SW 1271 (cell line): Measurements from ENCODE around the gene UBE2E1.
"Not testable (repeated sequence)": the region's sequence is repeated elsewhere in the genome, so short reads cannot be mapped to it uniquely, and the experiment has no call there.

Experiments
- DNase-seq, 2 experiments: peaks; one replicate each; lab custom pipeline; 2025; lab: John Stamatoyannopoulos, UW

UBE2E1 gene

DNA sequence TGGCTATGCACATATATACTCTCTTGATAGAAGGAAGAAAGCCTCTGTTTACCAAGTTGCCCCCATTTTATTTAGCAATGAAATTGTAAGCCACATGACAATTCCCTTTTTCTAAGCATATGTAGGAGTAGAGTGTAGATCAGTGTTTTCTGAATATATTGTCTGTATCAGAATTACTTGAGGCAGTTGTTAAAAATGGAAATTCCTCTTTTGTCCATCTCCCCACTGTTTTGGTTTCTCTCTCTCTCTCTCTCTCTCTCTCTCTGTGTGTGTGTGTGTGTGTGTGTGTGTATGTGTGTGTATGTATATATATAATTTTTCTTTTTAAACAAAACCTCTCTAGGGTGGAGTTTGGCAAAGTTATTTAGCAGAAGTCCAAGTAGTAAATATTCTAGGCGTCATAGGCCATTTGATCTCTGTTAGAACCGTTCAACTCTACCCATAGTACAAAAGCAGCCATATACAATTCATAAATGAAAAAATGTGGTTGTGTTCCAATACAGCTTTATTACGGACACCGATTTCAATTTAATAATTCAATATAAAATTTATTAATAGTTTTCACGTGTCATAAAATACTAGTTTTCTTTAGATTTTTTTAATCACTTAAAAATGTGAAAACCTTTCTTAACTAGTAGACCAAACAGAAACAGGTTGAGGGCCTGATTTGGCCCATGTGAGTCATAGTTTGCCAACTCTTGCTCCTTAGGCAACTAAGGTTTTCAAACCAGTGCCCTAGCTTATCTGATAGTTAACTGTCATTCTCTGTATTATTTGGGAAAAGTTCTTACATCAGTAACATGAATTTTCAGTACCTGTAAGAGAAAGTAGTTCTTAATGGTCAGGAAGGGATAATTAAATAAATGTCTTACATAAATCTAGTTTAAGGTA is 39.8 kb downstream of the UBE2E1 start:
- DNase-seq, result no peak

GRCh38 chr3:23849462-23849861 is 43.7 kb downstream of the UBE2E1 start:
- not testable (repeated sequence) for DNase-seq

DNA sequence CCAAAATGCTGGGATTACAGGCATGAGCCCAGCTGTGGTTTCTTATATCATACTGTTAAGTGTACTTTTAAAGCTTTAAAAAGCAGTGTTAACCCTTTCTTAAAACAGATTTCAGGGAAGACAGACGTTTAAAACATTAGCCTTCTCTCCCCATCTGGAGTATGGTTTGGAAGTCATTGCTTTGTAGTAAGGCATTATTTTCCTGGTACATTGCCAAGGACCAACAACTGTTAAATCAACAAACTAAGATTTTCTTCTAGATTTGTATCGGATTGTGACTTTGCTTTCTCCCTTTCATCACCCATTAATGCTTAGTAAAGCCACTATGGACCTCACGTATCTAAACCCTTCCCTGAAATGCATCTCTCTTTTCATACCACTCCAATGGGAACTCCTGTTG is 50.5 kb downstream of the UBE2E1 start:
- DNase-seq, result no peak

DNA sequence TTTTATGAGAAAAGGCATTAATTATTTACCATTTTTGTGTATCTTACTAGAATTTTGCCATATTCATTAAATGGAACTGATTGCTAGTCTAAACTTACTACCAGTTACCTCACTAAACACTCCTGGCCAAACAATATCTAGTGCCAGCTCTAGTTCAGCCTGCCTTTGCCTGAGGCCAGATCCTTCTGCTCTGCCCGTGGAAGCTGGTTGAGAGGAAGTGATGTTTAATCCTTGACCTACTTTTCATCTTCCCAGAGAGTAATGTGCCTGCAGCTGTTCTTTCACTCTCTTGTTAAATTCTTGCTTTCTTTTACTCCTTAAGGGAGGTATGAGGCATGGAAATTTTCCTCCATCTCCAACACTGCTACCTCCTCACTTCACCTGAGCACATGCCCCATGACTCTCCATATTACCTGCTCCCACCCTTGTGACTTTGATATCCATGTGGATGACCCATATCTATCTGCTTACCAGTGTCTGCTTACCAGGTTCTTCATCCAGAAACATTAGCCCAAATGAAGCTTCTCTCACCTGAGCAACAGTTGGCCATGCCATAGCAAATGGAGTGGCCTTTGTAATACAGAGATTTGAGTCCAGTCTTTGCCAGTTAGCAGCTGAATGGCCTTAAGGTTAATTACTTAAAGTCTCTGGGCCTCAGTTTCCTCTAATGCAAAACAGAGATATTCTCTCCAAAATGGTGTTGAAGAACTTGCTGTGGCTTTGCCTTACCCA is 53.4 kb downstream of the UBE2E1 start:
- peak in 1 of 2 experiments; percentile 30 for DNase-seq

DNA sequence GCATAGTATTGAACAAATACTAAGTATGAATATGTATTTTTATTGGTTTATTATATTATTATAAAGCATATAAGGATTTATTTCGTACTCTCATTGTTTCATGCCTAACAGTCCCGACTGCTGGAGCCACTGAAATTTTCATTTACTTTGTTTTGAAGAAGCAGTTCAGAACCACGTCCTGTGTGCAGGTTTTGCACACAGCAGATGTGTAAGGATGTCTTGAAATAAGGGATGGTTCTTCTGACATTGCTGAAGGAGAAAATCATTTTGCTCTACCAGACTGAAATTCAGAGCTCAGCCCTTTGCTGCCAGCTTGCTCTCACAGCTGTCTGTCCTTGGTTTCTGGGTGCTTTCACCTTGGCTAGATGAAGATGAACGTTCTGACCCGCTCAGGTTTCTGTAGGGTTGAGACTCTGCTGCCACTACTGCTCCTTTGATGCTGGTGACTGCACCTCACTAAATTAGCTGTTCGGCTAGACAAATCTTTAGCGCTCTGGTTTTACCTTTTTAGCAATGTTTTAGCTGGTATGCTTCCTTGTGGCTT is 54.2 kb downstream of the UBE2E1 start:
- DNase-seq, result no peak

DNA sequence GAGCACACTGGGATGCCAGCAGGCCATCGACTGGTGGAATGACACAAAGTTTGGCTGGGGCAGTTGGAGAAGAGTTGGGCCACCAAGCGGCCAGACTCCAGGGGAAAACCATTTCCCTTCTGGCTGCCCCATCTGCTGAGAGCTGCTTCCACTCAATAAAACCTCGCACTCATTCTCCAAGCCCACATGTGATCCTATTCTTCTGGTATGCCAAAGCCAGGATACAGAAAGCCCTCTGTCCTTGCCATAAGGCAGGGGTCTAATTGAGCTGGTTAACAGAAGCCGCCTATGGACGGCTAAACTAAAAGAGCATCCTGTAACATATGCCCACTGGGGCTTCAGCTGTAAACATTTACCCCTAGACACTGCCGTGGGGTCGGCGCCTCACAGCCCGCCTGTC is 55.9 kb downstream of the UBE2E1 start:
- no peak for DNase-seq

GRCh38 chr3:23863060-23863459 is 57.3 kb downstream of the UBE2E1 start:
- no peak for DNase-seq

GRCh38 chr3:23864931-23865330 is 59.2 kb downstream of the UBE2E1 start:
- no peak for DNase-seq

DNA sequence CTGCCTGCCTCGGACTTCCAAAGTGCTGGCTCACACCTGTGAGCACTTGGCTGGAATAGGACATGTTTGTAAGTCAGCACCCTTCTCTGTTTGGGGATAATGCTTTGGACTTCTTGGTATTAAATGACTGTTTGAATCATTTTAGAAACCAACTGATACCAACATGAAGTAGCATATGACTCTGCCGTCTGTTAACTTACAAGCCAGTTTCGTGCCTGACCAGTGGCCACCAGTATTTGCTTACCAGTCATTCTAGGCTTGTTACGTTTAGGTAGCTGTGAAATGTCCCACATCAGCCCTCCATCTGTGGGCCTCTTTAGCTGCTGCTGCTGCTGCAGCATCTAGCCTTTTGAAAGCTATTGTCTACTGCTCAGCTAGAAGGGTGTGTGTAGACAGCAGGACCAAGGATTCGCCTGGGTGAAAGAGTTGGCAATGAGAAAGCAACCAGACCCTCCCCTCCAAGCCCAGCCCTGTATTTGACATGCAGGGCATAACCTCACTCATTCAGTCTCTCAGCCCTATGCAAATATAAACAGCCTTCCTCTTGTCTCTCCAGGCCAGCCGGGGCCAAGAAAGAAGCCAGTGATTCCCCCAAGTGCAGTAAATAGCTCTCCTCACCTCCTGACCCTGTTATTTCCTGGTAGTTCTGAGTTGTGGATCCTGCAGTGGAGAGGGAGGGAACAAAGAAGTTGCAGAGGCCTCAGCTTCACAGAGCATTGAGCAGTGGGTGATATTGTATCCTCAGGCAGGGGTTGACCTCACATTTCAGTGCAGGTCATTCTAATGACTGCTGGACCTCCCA is 60.0 kb downstream of the UBE2E1 start:
- DNase-seq, result peak in 1 of 2 experiments; percentile 19

GRCh38 chr3:23867400-23867799 is 61.6 kb downstream of the UBE2E1 start:
- no peak for DNase-seq

GRCh38 chr3:23867838-23868237 is 62.1 kb downstream of the UBE2E1 start:
- no peak for DNase-seq

- DNase-seq, result no peak
These were observed 64.4 kb downstream of the UBE2E1 start for GRCh38 chr3:23869977-23870662.

- not testable (repeated sequence) for DNase-seq
These were observed 64.9 kb downstream of the UBE2E1 start for GRCh38 chr3:23870663-23871043.

GRCh38 chr3:23871361-23871760 is 65.6 kb downstream of the UBE2E1 start:
- DNase-seq, result not testable (repeated sequence)

GRCh38 chr3:23872330-23872729 is 66.6 kb downstream of the UBE2E1 start:
- no peak for DNase-seq

DNA sequence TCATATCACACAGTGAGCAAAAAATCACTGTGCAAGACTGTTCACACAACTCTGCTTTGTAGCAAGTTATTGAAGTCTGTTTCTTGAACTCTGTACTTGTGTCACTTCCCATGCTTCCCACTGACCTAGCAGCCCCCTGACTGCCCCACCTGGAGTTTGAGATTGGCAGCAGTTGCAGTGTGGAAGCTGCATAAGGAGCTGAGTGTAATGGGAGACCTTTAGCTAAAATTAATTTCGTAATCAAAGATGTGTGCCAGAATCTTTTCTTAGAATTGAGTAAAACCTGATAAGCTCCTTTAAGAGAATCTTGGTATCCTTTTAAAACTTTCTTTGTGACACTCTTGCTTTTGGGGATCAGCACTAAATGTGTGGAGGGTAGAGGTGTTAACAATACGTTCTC is 68.2 kb downstream of the UBE2E1 start:
- DNase-seq, result no peak

DNA sequence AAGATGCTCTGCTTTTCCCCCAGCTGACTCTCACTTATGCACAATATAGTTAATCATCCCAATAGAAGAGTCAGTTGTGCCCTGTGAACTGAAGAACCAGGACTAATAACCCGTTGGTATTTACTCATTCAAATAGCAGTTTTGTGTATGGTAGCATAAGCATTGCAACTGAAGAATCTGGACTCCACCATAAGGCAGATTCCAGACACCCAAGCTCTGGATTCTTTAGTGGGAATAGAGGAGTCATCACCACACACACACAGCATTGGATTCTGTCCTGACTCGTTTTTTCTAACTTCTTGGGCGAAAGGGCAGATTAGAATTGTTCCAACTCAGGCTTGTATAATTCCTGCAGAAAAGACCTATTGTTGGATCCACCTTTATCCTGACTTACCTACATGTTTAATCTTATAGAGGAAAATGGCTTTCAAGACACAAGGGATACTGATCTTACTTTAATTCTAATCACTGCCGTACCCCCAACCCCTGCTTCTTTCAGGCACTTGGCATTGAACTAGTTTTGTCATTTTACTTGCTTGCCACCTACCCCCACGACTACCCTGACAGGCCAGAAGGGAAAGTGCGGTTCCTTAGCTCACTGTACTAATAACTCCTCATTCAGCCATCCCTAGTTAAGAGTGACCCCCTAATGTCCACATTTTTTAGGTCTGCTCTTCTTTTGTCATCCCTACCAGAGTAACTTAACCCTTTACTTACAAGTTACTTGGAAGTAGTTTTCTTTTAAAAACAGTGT is 68.8 kb downstream of the UBE2E1 start:
- no peak for DNase-seq

DNA sequence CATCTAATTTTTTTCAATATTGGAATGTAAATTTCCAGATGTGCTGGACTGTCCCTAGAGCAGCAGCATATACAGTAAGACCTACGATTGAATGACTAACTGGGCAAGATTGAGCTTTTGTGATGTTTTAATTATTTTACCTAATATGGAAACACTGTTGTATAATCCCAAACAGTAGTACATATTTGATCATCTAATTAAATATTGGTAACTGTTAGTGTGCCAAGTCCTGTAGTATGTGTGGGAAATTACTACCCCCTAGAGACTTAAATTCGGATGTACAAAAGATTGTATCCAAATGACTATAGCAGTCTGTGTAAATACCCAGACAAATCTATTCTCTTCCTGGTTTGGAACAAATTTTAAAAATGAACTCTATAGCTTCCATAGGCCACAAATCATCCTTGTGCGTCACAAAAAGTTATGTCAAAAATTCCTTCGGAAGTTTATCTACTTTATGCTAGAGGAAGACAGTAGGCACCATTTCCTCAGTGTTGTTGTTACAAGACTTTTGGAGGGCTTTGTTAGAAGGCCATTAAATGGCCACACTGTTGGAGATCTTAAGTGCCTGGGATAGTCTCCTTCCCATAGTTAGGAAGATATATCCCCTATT is 69.5 kb downstream of the UBE2E1 start:
- no peak for DNase-seq

DNA sequence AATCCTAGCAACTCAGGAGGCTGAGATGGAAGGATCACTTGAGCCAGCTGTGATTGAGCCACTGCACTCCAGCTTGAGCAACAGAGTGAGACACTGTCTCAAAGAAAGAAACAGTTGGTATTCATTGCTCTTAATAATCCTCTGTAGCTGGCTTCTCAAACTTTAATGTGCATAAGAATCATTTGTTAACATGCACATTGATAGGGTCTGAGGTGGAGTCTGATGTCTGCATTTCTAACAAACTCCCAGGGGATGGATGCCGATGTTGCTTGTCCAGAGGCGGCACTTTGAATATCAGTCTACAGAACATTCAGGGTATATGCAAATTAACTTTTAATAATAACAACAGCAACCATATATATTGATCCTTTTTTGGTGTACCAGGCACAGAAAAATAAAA is 71.2 kb downstream of the UBE2E1 start:
- DNase-seq, result no peak

DNA sequence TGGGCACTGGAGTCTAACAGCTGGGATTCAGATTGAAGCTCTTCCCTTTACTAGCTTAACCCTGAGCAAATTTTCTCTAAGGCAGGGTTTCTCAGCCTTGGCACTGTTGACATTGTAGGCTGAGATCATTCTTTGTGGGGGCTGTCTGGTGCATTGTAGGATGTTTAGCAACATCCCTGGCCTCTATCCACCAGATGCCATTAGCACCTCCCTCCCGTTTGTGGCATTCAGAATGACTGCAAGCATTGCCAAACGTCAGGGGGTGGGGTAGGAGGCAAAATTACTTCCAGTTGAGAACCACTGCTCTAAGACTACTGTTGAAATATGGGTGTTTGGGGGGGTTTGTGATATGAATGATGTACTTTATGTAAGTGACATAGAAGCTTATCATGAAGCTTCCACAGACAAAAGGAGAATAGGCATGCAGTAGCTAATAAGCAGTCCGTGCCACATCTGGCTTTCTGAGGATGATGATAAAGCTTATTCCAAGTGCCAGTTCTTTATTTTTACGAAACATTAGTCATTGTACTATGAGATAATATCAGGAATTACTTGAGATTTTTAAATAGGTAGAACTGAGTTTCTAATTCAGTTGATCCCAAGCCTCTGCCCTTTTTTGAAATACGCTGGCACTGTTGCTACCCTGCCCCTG is 71.7 kb downstream of the UBE2E1 start:
- DNase-seq, result no peak
